A375 (cell line): ENCODE data around the gene MGRN1. TPM values are rescaled to one million over a fixed set of nuclear protein-coding genes. Genes with fewer than 3 reads are reported as not detected.

Experiments
- small RNA-seq: library from RNA; depleted of rRNA; stranded (forward); fragments of <200 nt; gene quantifications from one replicate; pipeline ENCODE3, GENCODE V24; 2014
- total RNA-seq: library from RNA; depleted of rRNA; stranded (reverse); fragments of >200 nt; shearing (Covaris generic); gene quantifications from 2 replicates; pipeline ENCODE4 v1.2.3, GENCODE V29; 2014; rRNA removed

The MGRN1 gene
- total RNA-seq = 26.1 and 27.5 TPM in 2 replicates

DNA sequence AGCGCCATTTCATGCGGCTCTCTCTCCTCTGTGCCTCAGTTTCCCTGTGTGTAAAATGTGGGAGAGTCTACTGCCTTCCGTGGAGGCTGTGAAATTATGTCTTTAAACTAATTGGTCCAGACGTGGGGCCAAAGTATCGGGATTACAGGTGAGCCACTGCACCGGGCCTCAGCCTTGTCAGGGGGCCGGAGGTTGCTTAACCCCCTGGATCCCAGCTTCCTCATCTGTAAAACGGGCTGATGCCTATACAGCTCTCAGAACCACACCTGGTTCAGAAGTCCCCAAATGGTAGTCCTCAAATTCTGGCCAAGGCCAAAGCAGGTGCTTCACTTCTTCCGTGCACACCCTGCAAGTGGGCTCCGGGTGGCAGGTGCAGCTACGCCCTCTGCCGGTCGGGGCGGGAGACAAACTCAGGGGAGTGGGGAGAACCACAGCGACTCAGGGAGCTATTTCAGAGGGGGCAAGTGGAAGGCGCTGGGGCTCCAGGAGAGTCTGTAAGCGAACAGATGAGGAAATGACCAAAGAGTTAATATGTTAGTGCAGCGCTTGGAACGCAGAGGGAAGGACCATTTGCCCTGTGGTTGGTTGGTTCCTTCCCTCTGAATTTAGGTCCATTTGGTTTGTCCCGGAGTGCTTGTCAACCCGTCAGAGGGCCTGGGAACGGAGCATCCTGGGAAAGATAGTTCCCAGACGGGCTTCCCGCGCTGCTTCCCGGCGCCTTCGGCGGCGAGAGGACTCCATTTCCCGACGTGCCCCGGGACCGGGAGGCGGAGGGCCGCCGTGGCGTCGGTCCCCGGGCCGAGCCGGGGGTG is at the start of gene MGRN1:
TSS of gene MGRN1 (plus strand) at position 812 of the 812 bp plus-strand sequence. CDS start 135 bp downstream, outside the sequence.

DNA sequence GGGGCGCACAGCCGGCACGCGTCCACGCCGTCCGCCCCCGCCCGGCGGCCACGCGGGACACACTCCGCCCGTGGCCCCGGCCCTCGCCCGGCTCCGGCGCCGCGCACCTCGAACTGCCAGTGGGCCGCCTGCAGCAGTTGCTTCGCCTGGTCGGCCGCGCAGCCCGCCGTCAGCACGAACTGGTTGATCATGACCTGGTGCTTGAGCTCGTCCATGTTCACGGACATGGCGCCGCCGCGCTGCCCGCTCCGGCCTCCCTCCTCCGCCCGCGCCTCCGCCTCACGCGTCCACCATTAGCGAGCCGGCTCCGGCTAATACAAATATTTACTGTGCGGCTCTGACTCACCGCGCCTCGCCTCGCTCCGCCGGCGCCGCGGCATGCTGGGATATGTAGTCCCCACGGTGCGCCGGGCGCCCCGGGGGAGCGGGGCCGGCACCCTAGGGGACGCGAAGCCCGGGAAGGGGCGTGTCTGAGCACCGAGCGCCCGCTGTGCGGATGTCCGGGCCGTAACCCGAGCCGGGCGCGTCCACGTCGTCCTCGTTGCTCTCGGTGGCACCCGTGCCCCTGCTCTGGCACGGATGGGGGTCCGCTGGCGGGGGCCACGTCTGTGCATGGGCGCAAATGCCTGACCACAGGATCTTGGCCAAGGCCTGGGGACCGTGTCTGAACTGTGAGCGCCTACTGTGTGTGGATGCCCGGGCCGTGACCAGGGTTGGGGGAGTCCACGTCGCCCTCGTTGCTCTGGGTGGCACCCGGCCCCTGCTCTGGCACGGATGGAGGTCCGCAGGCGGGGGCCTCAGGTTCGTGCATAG is 9.8 kb upstream of the MGRN1 start, which contains the start of gene UBALD1:
TSS of gene UBALD1 (minus strand) at position 318 of the 813 bp plus-strand sequence. CDS start at position 227, 91 bp downstream.

DNA sequence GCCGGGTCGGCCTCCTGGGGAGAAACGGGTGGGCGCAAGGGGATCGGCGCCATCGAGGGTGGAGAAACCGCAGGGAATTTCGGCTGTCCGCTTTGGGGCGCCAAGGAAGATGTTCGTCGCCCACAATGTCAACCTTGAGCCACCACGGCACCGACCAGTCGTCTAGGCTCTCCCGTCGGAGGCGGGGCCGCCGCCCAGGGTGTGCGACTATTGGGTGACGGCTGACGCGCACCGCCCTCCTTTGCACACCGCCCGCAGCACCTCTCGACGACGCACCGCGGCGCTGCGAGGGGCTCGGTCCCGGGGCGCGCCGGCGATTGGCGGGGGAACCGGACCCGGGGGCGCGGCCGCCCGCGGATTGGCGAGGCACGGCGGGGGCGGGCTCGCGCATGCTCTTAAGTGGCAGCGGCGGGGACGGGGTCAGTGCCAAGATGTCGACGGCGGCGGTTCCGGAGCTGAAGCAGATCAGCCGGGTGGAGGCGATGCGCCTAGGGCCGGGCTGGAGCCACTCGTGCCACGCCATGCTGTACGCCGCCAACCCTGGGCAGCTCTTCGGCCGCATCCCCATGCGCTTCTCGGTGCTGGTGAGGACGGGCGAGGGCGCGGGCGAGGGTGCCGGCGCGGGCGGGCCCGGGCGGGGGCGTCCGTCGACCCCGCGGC is 68.8 kb downstream of the MGRN1 start, which contains the start of gene NUDT16L1:
TSS of gene NUDT16L1 (plus strand) at position 267 of the 660 bp plus-strand sequence. CDS start at position 432, 165 bp downstream.

DNA sequence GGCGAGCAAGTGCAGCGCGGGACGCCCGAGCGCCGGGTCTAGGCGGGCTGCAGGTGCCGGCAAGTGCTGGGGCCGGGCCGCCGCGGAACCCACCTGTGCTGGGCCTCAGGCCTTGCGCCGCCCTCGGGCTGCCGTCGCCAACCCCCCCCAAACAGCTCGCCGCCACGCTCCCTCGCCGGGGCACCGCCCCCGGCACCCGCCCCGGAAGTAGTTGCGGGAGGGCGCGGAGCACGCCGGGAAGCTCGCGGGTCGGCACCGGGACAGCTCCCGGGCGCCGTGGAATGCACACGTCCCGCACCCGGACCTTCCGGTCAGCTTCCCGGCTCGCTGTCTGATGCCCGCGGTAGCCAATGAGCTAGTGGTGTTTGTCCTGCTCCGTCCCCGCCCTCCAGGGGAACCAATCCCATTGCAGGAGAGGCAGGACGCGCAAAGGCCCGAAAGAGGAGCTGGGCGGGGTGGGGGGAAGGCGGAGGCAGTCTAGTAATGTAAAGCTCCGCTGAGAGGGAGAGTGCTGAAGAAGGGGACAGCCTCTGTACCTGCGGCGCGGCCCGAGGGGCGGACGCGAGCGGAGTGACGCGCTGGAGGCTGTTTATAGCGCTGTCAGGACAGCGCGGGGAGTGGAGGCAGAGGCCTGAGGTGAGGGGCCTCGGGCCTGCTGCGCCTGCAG is 109.6 kb downstream of the MGRN1 start, which contains the start of the genes ANKS3 and DNAAF8:
TSS of gene ANKS3 (minus strand) at position 209 of the 667 bp plus-strand sequence. CDS start 4,122 bp downstream, outside the sequence.
TSS of gene DNAAF8 (plus strand) at position 475 of the 667 bp plus-strand sequence. CDS start 1,978 bp downstream, outside the sequence.

Small RNA genes within 50 kb of the gene (small RNA-seq; reads per million reads assigned to genes)
- gene MIR6769A (not detected), gene RN7SL850P (not detected)

Other genes starting within 250 kb of the MGRN1 start
- 24.9 and 30.9 TPM in 2 replicates for gene CORO7, start 208.2 kb upstream of the MGRN1 start, total RNA-seq
- 112 and 124 TPM in 2 replicates for gene DNAJA3, start 199.0 kb upstream of the MGRN1 start, total RNA-seq
- gene NMRAL1, start 150.2 kb upstream of the MGRN1 start, total RNA-seq = 106 and 129 TPM in 2 replicates
- 99.2 and 106 TPM in 2 replicates for gene HMOX2, start 148.4 kb upstream of the MGRN1 start, total RNA-seq
- 8.0 and 8.1 TPM in 2 replicates for gene CDIP1, start 86.1 kb upstream of the MGRN1 start, total RNA-seq
- gene C16orf96, start 68.5 kb upstream of the MGRN1 start, total RNA-seq = not detected in 2 replicates
- 62.3 and 71.6 TPM in 2 replicates for gene UBALD1, start 9.9 kb upstream of the MGRN1 start, total RNA-seq
- 32.3 and 33.4 TPM in 2 replicates for gene NUDT16L1, start 68.7 kb downstream of the MGRN1 start, total RNA-seq
- 21.2 and 22.8 TPM in 2 replicates for gene ANKS3, start 109.4 kb downstream of the MGRN1 start, total RNA-seq
- 0.93 and 1.5 TPM in 2 replicates for gene DNAAF8, start 109.7 kb downstream of the MGRN1 start, total RNA-seq
- gene ZNF500, start 142.3 kb downstream of the MGRN1 start, total RNA-seq = 7.8 and 8.6 TPM in 2 replicates
- 0.08 TPM in 1 of 2 replicates, not detected in the other for gene SEPTIN12, start 163.5 kb downstream of the MGRN1 start, total RNA-seq
- gene SMIM22, start 170.5 kb downstream of the MGRN1 start, total RNA-seq = not detected in 2 replicates
- gene ROGDI, start 177.8 kb downstream of the MGRN1 start, total RNA-seq = 15.1 and 17.3 TPM in 2 replicates
- gene GLYR1, start 222.5 kb downstream of the MGRN1 start, total RNA-seq = 40.2 and 47.4 TPM in 2 replicates
- 42.4 and 44.3 TPM in 2 replicates for gene UBN1, start 222.7 kb downstream of the MGRN1 start, total RNA-seq